ENCODE measurements around the gene CD5L.

Gene CD5L

DNA sequence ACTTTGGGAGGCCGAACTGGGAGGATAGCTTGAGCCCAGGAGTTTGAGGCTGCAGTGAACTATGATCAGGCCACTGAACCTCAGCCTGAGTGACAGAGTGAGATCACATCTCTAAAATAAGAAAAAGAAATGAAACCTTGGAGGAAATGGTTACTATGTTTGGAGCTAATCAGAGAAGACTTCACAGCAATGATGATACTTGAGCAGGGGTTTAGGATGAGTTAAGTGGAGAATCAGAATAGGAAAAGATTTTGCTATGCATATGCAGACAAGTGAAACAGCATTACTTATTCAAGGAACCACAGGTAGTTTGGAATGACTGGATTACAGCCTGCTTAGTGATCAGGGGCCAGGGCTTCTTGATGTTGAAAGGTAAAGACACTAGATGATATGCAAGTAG lies 1.3 kb upstream of the CD5L start:
- Histone ChIP-seq H3K4me1 (ENCODE audit: insufficient read depth, low read length) (no peaks in the 10 kb centered on the region), H3K9ac (ENCODE audit: low read depth, low read length) (no peak overlapping the region), H3K4me3 (ENCODE audit: low read length) (no peak overlapping the region), H3K9me3 (ENCODE audit: insufficient read depth, low read depth, low read length) (no peaks in the 10 kb centered on the region), H3K27me3 (ENCODE audit: insufficient read depth, low read length) (no peaks in the 10 kb centered on the region), H3K36me3 (ENCODE audit: insufficient read depth, low read depth, low read length) (no peaks in the 10 kb centered on the region), H3K27ac (ENCODE audit: low read length) (no peak overlapping the region)

GRCh38 chr1:157838966-157839365 lies 2.6 kb downstream of the CD5L start:
- Histone ChIP-seq H3K27me3 (ENCODE audit: insufficient read depth, low read length) (no peaks in the 10 kb centered on the region), H3K4me1 (ENCODE audit: insufficient read depth, low read length) (no peaks in the 10 kb centered on the region)

DNA sequence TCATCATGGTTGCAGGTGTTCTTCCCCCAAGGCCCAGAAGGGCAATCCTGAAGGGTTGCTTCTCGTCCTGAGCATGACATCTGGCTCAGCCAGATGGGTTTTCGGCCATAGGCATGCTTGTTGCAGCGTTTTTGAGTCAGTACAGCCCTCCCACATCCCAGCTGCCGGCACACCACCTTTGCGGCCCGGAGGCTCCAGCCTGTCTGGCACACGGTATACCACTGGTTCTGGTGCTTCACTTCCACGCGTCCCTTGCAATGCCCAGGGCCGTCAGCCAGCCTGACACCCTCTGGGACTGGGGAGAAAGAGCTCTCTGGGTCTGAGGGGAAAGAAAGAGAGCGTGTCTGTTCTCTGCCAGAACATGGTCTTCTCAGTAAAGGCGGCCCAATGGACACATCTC lies 7.2 kb downstream of the CD5L start:
- Histone ChIP-seq H3K36me3 (ENCODE audit: insufficient read depth, low read depth, low read length) (no peaks in the 10 kb centered on the region), H3K27me3 (ENCODE audit: insufficient read depth, low read length) (no peaks in the 10 kb centered on the region), H3K9ac (ENCODE audit: low read depth, low read length) (no peak overlapping the region), H3K4me3 (ENCODE audit: low read length) (no peak overlapping the region), H3K9me3 (ENCODE audit: insufficient read depth, low read depth, low read length) (no peaks in the 10 kb centered on the region), H3K27ac (ENCODE audit: low read length) (no peak overlapping the region), H3K4me1 (ENCODE audit: insufficient read depth, low read length) (no peaks in the 10 kb centered on the region)

More at GRCh38 chr1:157838966-157839365, 2.6 kb downstream of the CD5L start:
- Histone ChIP-seq H3K9me3 (ENCODE audit: insufficient read depth, low read depth, low read length) (no peaks in the 10 kb centered on the region), H3K9ac (ENCODE audit: low read depth, low read length) (no peak overlapping the region), H3K36me3 (ENCODE audit: insufficient read depth, low read depth, low read length) (no peaks in the 10 kb centered on the region), H3K4me3 (ENCODE audit: low read length) (no peak overlapping the region), H3K27ac (ENCODE audit: low read length) (no peak overlapping the region)

- H3K27me3 ChIP-seq (ENCODE audit: insufficient read depth, low read length): no peaks in the 10 kb centered on the region
- H3K9ac ChIP-seq (ENCODE audit: low read depth, low read length): no peak overlapping the region
- H3K27ac ChIP-seq (ENCODE audit: low read length): no peak overlapping the region
Measured at GRCh38 chr1:157833145-157833544, 8.5 kb downstream of the CD5L start.

GRCh38 chr1:157831968-157832626 lies 9.5 kb downstream of the CD5L start:
- H3K9me3 ChIP-seq (ENCODE audit: insufficient read depth, low read depth, low read length): no peaks in the 10 kb centered on the region
- no peak overlapping the region for H3K9ac ChIP-seq (ENCODE audit: low read depth, low read length)
- no peak overlapping the region for H3K27ac ChIP-seq (ENCODE audit: low read length)
- H3K4me3 ChIP-seq (ENCODE audit: low read length): no peak overlapping the region
- no peaks in the 10 kb centered on the region for H3K4me1 ChIP-seq (ENCODE audit: insufficient read depth, low read length)
- H3K27me3 ChIP-seq (ENCODE audit: insufficient read depth, low read length): no peaks in the 10 kb centered on the region
- H3K36me3 ChIP-seq (ENCODE audit: insufficient read depth, low read depth, low read length): no peaks in the 10 kb centered on the region

More at GRCh38 chr1:157833145-157833544, 8.5 kb downstream of the CD5L start:
- H3K4me1 ChIP-seq (ENCODE audit: insufficient read depth, low read length): no peaks in the 10 kb centered on the region
- H3K4me3 ChIP-seq (ENCODE audit: low read length): no peak overlapping the region
- H3K36me3 ChIP-seq (ENCODE audit: insufficient read depth, low read depth, low read length): no peaks in the 10 kb centered on the region
- H3K9me3 ChIP-seq (ENCODE audit: insufficient read depth, low read depth, low read length): no peaks in the 10 kb centered on the region

- no peaks in the 10 kb centered on the region for H3K27me3 ChIP-seq (ENCODE audit: insufficient read depth, low read length)
- no peak overlapping the region for H3K4me3 ChIP-seq (ENCODE audit: low read length)
- no peaks in the 10 kb centered on the region for H3K36me3 ChIP-seq (ENCODE audit: insufficient read depth, low read depth, low read length)
- no peaks in the 10 kb centered on the region for H3K9me3 ChIP-seq (ENCODE audit: insufficient read depth, low read depth, low read length)
- H3K27ac ChIP-seq (ENCODE audit: low read length): no peak overlapping the region
- no peak overlapping the region for H3K9ac ChIP-seq (ENCODE audit: low read depth, low read length)
- no peaks in the 10 kb centered on the region for H3K4me1 ChIP-seq (ENCODE audit: insufficient read depth, low read length)
Measured at GRCh38 chr1:157830887-157831286, 10.7 kb downstream of the CD5L start.

DNA sequence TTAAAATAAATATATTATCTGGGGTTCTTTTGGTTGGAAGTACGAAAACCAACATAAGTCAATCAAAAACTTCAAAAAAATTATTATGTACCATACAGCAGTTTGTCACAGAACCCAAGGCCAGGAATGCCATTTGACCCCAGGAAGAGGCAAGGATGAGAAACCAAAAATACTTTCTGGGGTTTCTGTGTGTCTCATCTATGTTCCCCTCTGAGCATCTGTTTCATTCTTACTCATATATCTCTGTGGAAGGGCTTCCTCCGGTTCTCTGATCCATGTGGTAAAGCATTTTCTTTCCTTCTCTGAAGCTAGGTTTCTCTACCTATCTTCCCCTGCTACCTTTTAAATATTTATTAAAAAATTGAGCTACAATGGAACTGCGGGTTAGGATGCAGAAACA lies 11.9 kb downstream of the CD5L start:
- H3K4me1 ChIP-seq (ENCODE audit: insufficient read depth, low read length): no peaks in the 10 kb centered on the region
- no peaks in the 10 kb centered on the region for H3K27me3 ChIP-seq (ENCODE audit: insufficient read depth, low read length)
- no peak overlapping the region for H3K9ac ChIP-seq (ENCODE audit: low read depth, low read length)
- H3K9me3 ChIP-seq (ENCODE audit: insufficient read depth, low read depth, low read length): no peaks in the 10 kb centered on the region
- no peak overlapping the region for H3K27ac ChIP-seq (ENCODE audit: low read length)
- no peaks in the 10 kb centered on the region for H3K36me3 ChIP-seq (ENCODE audit: insufficient read depth, low read depth, low read length)
- H3K4me3 ChIP-seq (ENCODE audit: low read length): no peak overlapping the region

GRCh38 chr1:157829210-157829609 lies 12.4 kb downstream of the CD5L start:
- Histone ChIP-seq H3K4me3 (ENCODE audit: low read length) (no peak overlapping the region), H3K4me1 (ENCODE audit: insufficient read depth, low read length) (no peaks in the 10 kb centered on the region), H3K36me3 (ENCODE audit: insufficient read depth, low read depth, low read length) (no peaks in the 10 kb centered on the region), H3K27ac (ENCODE audit: low read length) (no peak overlapping the region), H3K9ac (ENCODE audit: low read depth, low read length) (no peak overlapping the region), H3K9me3 (ENCODE audit: insufficient read depth, low read depth, low read length) (no peaks in the 10 kb centered on the region), H3K27me3 (ENCODE audit: insufficient read depth, low read length) (no peaks in the 10 kb centered on the region)

DNA sequence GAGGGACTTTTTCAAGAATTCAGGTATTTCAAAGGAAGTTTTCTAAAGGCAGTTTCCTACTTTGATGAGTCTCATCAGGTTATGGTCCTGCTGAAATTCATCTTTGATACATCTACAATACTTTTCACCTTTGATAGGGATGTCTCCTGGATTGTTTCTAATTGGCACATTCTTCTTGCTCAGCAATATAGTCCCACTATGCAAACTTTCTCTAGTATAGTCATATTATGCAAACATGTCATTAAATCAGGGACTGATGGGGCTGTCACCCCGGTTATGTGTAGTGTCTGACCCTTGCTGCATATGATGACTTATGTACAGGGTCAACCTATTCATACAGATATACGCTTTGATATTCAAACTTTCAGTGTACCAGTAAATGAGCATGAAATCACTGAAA lies 21.3 kb downstream of the CD5L start:
- H3K4me3 ChIP-seq (ENCODE audit: low read length): no peak overlapping the region
- no peaks in the 10 kb centered on the region for H3K9me3 ChIP-seq (ENCODE audit: insufficient read depth, low read depth, low read length)
- no peaks in the 10 kb centered on the region for H3K27me3 ChIP-seq (ENCODE audit: insufficient read depth, low read length)
- no peak overlapping the region for H3K27ac ChIP-seq (ENCODE audit: low read length)
- no peaks in the 10 kb centered on the region for H3K36me3 ChIP-seq (ENCODE audit: insufficient read depth, low read depth, low read length)
- no peaks in the 10 kb centered on the region for H3K4me1 ChIP-seq (ENCODE audit: insufficient read depth, low read length)
- H3K9ac ChIP-seq (ENCODE audit: low read depth, low read length): no peak overlapping the region

GRCh38 chr1:157819896-157820295 lies 21.7 kb downstream of the CD5L start, which contains the start of gene FCRL1:
TSS of gene FCRL1 (minus strand) at chr1:157820120. CDS start at chr1:157820037, 83 bp downstream.
- Histone ChIP-seq H3K27ac (ENCODE audit: low read length) (no peak within 1 kb of the TSS), H3K9me3 (ENCODE audit: insufficient read depth, low read depth, low read length) (no peaks in the 10 kb centered on the region), H3K4me1 (ENCODE audit: insufficient read depth, low read length) (no peaks in the 10 kb centered on the region), H3K27me3 (ENCODE audit: insufficient read depth, low read length) (no peaks in the 10 kb centered on the region), H3K4me3 (ENCODE audit: low read length) (no peak within 1 kb of the TSS), H3K36me3 (ENCODE audit: insufficient read depth, low read depth, low read length) (no peaks in the 10 kb centered on the region), H3K9ac (ENCODE audit: low read depth, low read length) (no peak within 1 kb of the TSS)

DNA sequence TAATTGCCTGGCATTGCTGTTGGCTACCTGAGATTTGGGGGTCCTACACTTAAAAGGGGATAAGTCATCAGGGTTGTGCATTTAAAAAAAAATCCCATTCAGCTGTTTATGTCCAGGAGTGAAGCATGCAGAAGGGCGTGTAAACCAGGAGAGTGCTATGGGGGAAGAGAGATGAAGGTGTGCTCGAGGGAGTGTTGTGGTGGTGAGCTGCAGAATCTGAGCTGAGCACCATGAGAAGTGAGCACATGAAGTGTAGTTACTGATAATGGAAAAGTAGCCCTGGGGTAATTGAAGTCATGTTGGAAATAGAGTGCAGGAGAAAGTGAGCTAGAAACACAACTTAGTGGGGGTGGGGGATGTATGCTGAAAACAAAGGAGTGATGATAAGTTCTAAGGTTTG lies 22.4 kb downstream of the CD5L start:
- Histone ChIP-seq H3K4me3 (ENCODE audit: low read length) (no peak overlapping the region), H3K27ac (ENCODE audit: low read length) (no peak overlapping the region), H3K9me3 (ENCODE audit: insufficient read depth, low read depth, low read length) (no peaks in the 10 kb centered on the region), H3K4me1 (ENCODE audit: insufficient read depth, low read length) (no peaks in the 10 kb centered on the region), H3K9ac (ENCODE audit: low read depth, low read length) (no peak overlapping the region), H3K36me3 (ENCODE audit: insufficient read depth, low read depth, low read length) (no peaks in the 10 kb centered on the region), H3K27me3 (ENCODE audit: insufficient read depth, low read length) (no peaks in the 10 kb centered on the region)

DNA sequence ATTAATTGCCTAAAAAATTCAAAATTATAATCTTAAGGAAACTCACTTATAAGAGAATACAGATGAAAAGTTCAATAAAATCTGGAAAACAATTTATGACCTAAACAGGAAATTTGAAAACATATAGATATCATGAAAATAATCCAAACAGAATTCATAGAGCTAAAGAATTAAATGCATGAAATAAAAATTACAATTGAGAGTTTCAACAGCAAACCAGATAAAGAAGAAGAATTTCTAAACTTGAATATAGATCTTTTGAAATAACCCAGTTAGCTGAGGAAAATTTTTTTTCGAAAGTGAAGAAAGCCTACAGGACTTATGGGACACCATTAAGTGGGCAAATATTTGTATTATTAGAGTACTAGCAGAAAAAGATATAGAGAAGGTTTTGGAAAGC lies 28.3 kb downstream of the CD5L start:
- H3K27ac ChIP-seq (ENCODE audit: low read length): no peak overlapping the region

More for the DNA sequence above, 28.3 kb downstream of the CD5L start:
- H3K27me3 ChIP-seq (ENCODE audit: insufficient read depth, low read length): no peaks in the 10 kb centered on the region
- H3K9ac ChIP-seq (ENCODE audit: low read depth, low read length): no peak overlapping the region
- no peaks in the 10 kb centered on the region for H3K36me3 ChIP-seq (ENCODE audit: insufficient read depth, low read depth, low read length)
- H3K4me3 ChIP-seq (ENCODE audit: low read length): no peak overlapping the region
- H3K4me1 ChIP-seq (ENCODE audit: insufficient read depth, low read length): no peaks in the 10 kb centered on the region
- no peaks in the 10 kb centered on the region for H3K9me3 ChIP-seq (ENCODE audit: insufficient read depth, low read depth, low read length)

Data from iPS-20b (cell line).